Testis (tissue), 2 donors: ENCODE results near the gene CELSR1.

Source experiments
- POLR2A ChIP-seq: fragments of 450-650 bp; IDR thresholded peaks from one replicate; pipeline ENCODE4 v1.6.1; 2017; ENCODE audit warnings: antibody characterized with exemption, mild to moderate bottlenecking, moderate library complexity
- TF ChIP-seq, protein P1 (sequence below), 3 experiments: fragments of 450-650 bp in 2 of 3; fragments of 200-600 bp in 1 of 3; sonication (generic) in 1 of 3; IDR thresholded peaks; one replicate each; pipeline ENCODE4 v1.5.1; 2016 to 2019; ENCODE audit warnings: antibody characterized with exemption in 3 of 3, mild to moderate bottlenecking in 2 of 3, moderate library complexity in 1 of 3

DNA sequence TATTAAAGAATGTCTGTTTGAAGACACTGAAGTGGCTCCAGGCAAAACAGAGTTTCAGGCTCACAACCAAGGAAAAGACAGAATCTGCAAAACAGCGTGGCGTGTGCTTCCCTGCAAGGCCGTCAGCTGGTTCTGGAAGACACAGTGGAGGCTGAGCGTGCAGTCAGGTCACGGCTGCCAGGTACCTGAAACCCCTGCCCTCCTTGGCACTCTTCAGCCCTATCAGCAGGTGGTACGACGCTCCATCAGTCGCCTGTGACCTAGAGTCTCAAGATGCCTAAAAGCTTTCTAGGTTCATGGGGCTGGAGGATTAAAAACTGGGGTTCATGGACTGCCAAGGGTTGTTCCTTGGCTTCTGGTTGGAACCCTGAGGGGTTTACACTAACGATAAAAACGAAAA, 136.1 kb downstream of the CELSR1 start:
- TF ChIP-seq, protein P1, sequence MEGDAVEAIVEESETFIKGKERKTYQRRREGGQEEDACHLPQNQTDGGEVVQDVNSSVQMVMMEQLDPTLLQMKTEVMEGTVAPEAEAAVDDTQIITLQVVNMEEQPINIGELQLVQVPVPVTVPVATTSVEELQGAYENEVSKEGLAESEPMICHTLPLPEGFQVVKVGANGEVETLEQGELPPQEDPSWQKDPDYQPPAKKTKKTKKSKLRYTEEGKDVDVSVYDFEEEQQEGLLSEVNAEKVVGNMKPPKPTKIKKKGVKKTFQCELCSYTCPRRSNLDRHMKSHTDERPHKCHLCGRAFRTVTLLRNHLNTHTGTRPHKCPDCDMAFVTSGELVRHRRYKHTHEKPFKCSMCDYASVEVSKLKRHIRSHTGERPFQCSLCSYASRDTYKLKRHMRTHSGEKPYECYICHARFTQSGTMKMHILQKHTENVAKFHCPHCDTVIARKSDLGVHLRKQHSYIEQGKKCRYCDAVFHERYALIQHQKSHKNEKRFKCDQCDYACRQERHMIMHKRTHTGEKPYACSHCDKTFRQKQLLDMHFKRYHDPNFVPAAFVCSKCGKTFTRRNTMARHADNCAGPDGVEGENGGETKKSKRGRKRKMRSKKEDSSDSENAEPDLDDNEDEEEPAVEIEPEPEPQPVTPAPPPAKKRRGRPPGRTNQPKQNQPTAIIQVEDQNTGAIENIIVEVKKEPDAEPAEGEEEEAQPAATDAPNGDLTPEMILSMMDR (IDR thresholded peaks at IDR 0.05) = no peak
- TF ChIP-seq POLR2A = no peak
